Adrenal gland (tissue), 5 donors: ENCODE results near the gene RANBP9.

ENCODE experiments used
- POLR2A ChIP-seq, 2 donors: fragments of 450-650 bp; IDR thresholded peaks; one replicate each; pipeline ENCODE4 v1.6.1; 2017; ENCODE audit warnings: antibody characterized with exemption in 2 of 2, mild to moderate bottlenecking in 2 of 2, moderate library complexity in 1 of 2
- TF ChIP-seq, protein P1 (sequence below), 6 experiments: fragments of 450-650 bp in 4 of 6; fragments of 200-600 bp in 2 of 6; sonication (generic) in 1 of 6; IDR thresholded peaks; 1 replicate in 5 of 6; 2 replicates in 1 of 6; pipeline versions ENCODE4 v1.5.1 to v1.8.0; 2016 to 2021; ENCODE audit warnings: antibody characterized with exemption in 6 of 6, mild to moderate bottlenecking in 2 of 6, moderate library complexity in 1 of 6
- donor health status: DM: no; HTN: no; CAD: no.

DNA sequence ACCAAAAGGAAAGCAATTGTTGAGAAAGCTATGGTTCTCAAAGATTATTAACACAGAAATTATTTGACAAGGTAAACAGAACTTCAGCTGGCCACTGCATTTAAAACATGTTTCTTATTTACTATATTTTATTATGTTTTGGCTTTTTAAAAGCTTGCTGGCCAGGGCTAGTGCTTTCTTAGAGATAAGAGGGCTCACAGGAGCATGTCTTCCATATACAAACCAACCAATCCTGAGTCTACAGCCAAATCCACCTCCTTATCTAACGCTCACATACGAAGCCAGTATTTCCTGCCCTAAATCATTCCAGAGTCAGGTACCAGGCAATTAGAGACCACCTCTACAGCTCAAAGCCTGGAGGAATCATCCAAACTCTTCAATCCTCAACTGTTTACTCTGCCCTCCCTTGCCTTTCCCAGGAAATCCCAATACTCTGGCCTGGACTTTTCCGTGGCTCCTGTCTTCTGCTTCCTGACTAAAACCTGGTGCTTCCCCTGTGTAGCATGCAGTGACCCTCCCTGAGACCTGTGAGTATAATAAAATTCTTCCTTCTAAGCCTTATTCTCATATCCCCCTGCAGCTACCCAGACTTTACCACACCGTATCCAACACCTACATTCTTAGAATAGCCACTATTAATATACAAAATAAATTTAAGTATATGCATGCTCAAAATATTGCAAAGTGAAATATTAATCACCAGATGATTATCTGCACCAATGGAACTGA, 33.2 kb downstream of the RANBP9 start:
- TF ChIP-seq, protein P1, sequence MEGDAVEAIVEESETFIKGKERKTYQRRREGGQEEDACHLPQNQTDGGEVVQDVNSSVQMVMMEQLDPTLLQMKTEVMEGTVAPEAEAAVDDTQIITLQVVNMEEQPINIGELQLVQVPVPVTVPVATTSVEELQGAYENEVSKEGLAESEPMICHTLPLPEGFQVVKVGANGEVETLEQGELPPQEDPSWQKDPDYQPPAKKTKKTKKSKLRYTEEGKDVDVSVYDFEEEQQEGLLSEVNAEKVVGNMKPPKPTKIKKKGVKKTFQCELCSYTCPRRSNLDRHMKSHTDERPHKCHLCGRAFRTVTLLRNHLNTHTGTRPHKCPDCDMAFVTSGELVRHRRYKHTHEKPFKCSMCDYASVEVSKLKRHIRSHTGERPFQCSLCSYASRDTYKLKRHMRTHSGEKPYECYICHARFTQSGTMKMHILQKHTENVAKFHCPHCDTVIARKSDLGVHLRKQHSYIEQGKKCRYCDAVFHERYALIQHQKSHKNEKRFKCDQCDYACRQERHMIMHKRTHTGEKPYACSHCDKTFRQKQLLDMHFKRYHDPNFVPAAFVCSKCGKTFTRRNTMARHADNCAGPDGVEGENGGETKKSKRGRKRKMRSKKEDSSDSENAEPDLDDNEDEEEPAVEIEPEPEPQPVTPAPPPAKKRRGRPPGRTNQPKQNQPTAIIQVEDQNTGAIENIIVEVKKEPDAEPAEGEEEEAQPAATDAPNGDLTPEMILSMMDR (IDR thresholded peaks at IDR 0.05), result no peak
- TF ChIP-seq POLR2A (IDR thresholded peaks at IDR 0.05), result no peak
